ENCODE data around the gene ARG2. TPM values are rescaled to one million over a fixed set of nuclear protein-coding genes. Genes with fewer than 3 reads are reported as not detected.

The ARG2 gene
- total and polyA plus RNA-seq, 9 of the 15 experiments (the other 6 are each of a cell fraction or from before 2014, with no cell fraction given), result 6.2 to 75.0 (median 17.8) TPM

GRCh38 chr14:67619446-67620216 lies at the start of gene ARG2 (continued):
- TF ChIP-seq ELF2 (CRISPR knock-in tag; IDR thresholded peaks at IDR 0.05) (no peak), ARID1B (IDR thresholded peaks at IDR 0.05) (0 out of 2 replicates have a peak, but pooled peaks have one; percentile 47), TRIM28 (IDR thresholded peaks at IDR 0.05) (no peak), PBX2 (CRISPR knock-in tag; IDR thresholded peaks at IDR 0.05; ENCODE audit: low read depth) (no peak), PBX2 (tag; conservative IDR thresholded peaks at IDR 0.05; ENCODE audit: low read depth) (no peak), NCOA4 (IDR thresholded peaks at IDR 0.05; ENCODE audit: partially characterized antibody) (no peak), BRD9 (IDR thresholded peaks at IDR 0.05; ENCODE audit: low read depth, partially characterized antibody) (no peak), ZNF740 (CRISPR knock-in tag; IDR thresholded peaks at IDR 0.05) (no peak), ZNF740 (tag; IDR thresholded peaks at IDR 0.05) (no peak), MTA3 (IDR thresholded peaks at IDR 0.05; ENCODE audit: borderline replicate concordance) (peak; percentile 82), NUFIP1 (IDR thresholded peaks at IDR 0.05; ENCODE audit: partially characterized antibody) (no peak), CBX1 (IDR thresholded peaks at IDR 0.05; ENCODE audit: low read depth) (no peak), ZBED1 (IDR thresholded peaks at IDR 0.05) (no peak), ZBTB8A (IDR thresholded peaks at IDR 0.05; ENCODE audit: partially characterized antibody) (no peak), SPI1 (IDR thresholded peaks at IDR 0.05; ENCODE audit: borderline replicate concordance, low read depth, low read length) (no peak), ZNF395 (CRISPR knock-in tag; IDR thresholded peaks at IDR 0.05) (0 out of 2 replicates have a peak, but pooled peaks have one; percentile 43), ZNF3 (CRISPR knock-in tag; IDR thresholded peaks at IDR 0.05) (no peak), OTX1 (CRISPR knock-in tag; IDR thresholded peaks at IDR 0.05) (no peak), TBL1XR1 (IDR thresholded peaks at IDR 0.05; ENCODE audit: low read length in 2 of 2) (no peak), ZNF354B (CRISPR knock-in tag; IDR thresholded peaks at IDR 0.05) (no peak), NR2F6 (CRISPR knock-in tag; IDR thresholded peaks at IDR 0.05) (no peak)
- TF ChIP-seq, protein P1, sequence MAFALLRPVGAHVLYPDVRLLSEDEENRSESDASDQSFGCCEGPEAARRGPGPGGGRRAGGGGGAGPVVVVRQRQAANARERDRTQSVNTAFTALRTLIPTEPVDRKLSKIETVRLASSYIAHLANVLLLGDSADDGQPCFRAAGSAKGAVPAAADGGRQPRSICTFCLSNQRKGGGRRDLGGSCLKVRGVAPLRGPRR (CRISPR knock-in tag; IDR thresholded peaks at IDR 0.05), result no peak
- TF ChIP-seq, protein P2, sequence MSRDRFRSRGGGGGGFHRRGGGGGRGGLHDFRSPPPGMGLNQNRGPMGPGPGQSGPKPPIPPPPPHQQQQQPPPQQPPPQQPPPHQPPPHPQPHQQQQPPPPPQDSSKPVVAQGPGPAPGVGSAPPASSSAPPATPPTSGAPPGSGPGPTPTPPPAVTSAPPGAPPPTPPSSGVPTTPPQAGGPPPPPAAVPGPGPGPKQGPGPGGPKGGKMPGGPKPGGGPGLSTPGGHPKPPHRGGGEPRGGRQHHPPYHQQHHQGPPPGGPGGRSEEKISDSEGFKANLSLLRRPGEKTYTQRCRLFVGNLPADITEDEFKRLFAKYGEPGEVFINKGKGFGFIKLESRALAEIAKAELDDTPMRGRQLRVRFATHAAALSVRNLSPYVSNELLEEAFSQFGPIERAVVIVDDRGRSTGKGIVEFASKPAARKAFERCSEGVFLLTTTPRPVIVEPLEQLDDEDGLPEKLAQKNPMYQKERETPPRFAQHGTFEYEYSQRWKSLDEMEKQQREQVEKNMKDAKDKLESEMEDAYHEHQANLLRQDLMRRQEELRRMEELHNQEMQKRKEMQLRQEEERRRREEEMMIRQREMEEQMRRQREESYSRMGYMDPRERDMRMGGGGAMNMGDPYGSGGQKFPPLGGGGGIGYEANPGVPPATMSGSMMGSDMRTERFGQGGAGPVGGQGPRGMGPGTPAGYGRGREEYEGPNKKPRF (IDR thresholded peaks at IDR 0.05; ENCODE audit: low read depth, low read length), result no peak
